Measurements from ENCODE around the gene CMTM8.

CMTM8 gene

GRCh38 chr3:32257641-32258438, 19.4 kb downstream of the CMTM8 start:
- no peak overlapping the region for H3K4me3 ChIP-seq (ENCODE audit: low read depth, low read length)
- TF ChIP-seq CTCF (IDR thresholded peaks at IDR 0.05; ENCODE audit: low read depth, low read length), result no peak

GRCh38 chr3:32258869-32259268, 20.4 kb downstream of the CMTM8 start:
- H3K4me3 ChIP-seq (ENCODE audit: low read depth, low read length), result no peak overlapping the region

GRCh38 chr3:32261545-32261944, 23.1 kb downstream of the CMTM8 start:
- no peak overlapping the region for H3K4me3 ChIP-seq (ENCODE audit: low read depth, low read length)
- no peak for TF ChIP-seq CTCF (IDR thresholded peaks at IDR 0.05; ENCODE audit: low read depth, low read length)

More at GRCh38 chr3:32258869-32259268, 20.4 kb downstream of the CMTM8 start:
- TF ChIP-seq CTCF (IDR thresholded peaks at IDR 0.05; ENCODE audit: low read depth, low read length), result no peak

GRCh38 chr3:32262201-32262600, 23.7 kb downstream of the CMTM8 start:
- TF ChIP-seq CTCF (IDR thresholded peaks at IDR 0.05; ENCODE audit: low read depth, low read length), result no peak
- H3K4me3 ChIP-seq (ENCODE audit: low read depth, low read length), result no peak overlapping the region

- no peak for TF ChIP-seq CTCF (IDR thresholded peaks at IDR 0.05; ENCODE audit: low read depth, low read length)
- H3K4me3 ChIP-seq (ENCODE audit: low read depth, low read length), result no peak overlapping the region
Observed at GRCh38 chr3:32274306-32274705, 35.8 kb downstream of the CMTM8 start.

- TF ChIP-seq CTCF (IDR thresholded peaks at IDR 0.05; ENCODE audit: low read depth, low read length), result no peak
- H3K4me3 ChIP-seq (ENCODE audit: low read depth, low read length), result no peak overlapping the region
Observed at GRCh38 chr3:32275506-32275905, 37.0 kb downstream of the CMTM8 start.

- no peak for TF ChIP-seq CTCF (IDR thresholded peaks at IDR 0.05; ENCODE audit: low read depth, low read length)
- no peak overlapping the region for H3K4me3 ChIP-seq (ENCODE audit: low read depth, low read length)
Observed at GRCh38 chr3:32276279-32276841, 37.9 kb downstream of the CMTM8 start.

All from WI38 (cell line).